Trophoblast cell (in vitro differentiated cells and primary cell): ENCODE measurements around the gene IRF9.

Experiments used
- DNase-seq, 2 donors: peaks; one replicate each; pipeline ENCODE4 v3.0.0-alpha.2; 2016
- H2AFZ ChIP-seq: 2 replicates; pipeline ENCODE4 v1.6.1; 2013; ENCODE audit warnings: low read length, moderate library complexity, mild to moderate bottlenecking; ENCODE audit not compliant: insufficient read depth, poor library complexity
- H2AK5ac ChIP-seq: 2 replicates; pipeline ENCODE4 v1.6.1; 2013; ENCODE audit warnings: mild to moderate bottlenecking, low read length
- H2BK120ac ChIP-seq: 2 replicates; pipeline ENCODE4 v1.6.1; 2013; ENCODE audit warnings: low read length, mild to moderate bottlenecking, moderate library complexity; ENCODE audit not compliant: insufficient read depth, poor library complexity
- H2BK12ac ChIP-seq: 2 replicates; pipeline ENCODE4 v1.6.1; 2013; ENCODE audit warnings: mild to moderate bottlenecking, low read length, moderate library complexity
- H2BK5ac ChIP-seq: 2 replicates; pipeline ENCODE4 v1.6.1; 2013; ENCODE audit warnings: low read length, low read depth, moderate library complexity, mild to moderate bottlenecking; ENCODE audit not compliant: poor library complexity
- H3K14ac ChIP-seq: 2 replicates; pipeline ENCODE4 v1.6.1; 2013; ENCODE audit warnings: mild to moderate bottlenecking, low read length
- H3K18ac ChIP-seq: 2 replicates; pipeline ENCODE4 v1.6.1; 2013; ENCODE audit warnings: mild to moderate bottlenecking, low read length
- H3K23ac ChIP-seq: 2 replicates; pipeline ENCODE4 v1.6.1; 2013; ENCODE audit warnings: low read length
- H3K27ac ChIP-seq: 2 replicates; pipeline ENCODE4 v1.5.1; 2013; ENCODE audit warnings: low read depth, mild to moderate bottlenecking, inconsistent platforms, low read length, moderate library complexity
- H3K27me3 ChIP-seq: 2 replicates; pipeline ENCODE4 v1.6.1; 2013; ENCODE audit warnings: inconsistent platforms, mild to moderate bottlenecking, low read length, moderate library complexity; ENCODE audit not compliant: insufficient read depth
- H3K36me3 ChIP-seq, 2 experiments: 1 replicate in 1 of 2; 2 replicates in 1 of 2; pipeline ENCODE4 v1.6.1; 2013; ENCODE audit warnings: low read length in 2 of 2, mild to moderate bottlenecking in 2 of 2, moderate library complexity in 1 of 2; ENCODE audit not compliant: insufficient read depth in 2 of 2, control insufficient read depth in 1 of 2
- H3K4ac ChIP-seq: 2 replicates; pipeline ENCODE4 v1.6.1; 2013; ENCODE audit warnings: low read depth, mild to moderate bottlenecking, low read length, moderate library complexity
- H3K4me1 ChIP-seq, 2 experiments: 1 replicate in 1 of 2; 2 replicates in 1 of 2; pipeline ENCODE4 v1.6.1; 2013; ENCODE audit warnings: low read length in 2 of 2, mild to moderate bottlenecking in 2 of 2, moderate library complexity in 1 of 2; ENCODE audit not compliant: insufficient read depth in 2 of 2, control insufficient read depth in 1 of 2
- H3K4me2 ChIP-seq: 2 replicates; pipeline ENCODE4 v1.6.1; 2013; ENCODE audit warnings: inconsistent platforms, mild to moderate bottlenecking, low read length, moderate library complexity
- H3K4me3 ChIP-seq: 2 replicates; pipeline ENCODE4 v1.5.1; 2013; ENCODE audit warnings: mild to moderate bottlenecking, low read depth, low read length, inconsistent platforms
- H3K79me1 ChIP-seq: one replicate; pipeline ENCODE4 v1.6.1; 2013; ENCODE audit warnings: low read length
- H3K79me2 ChIP-seq: 2 replicates; pipeline ENCODE4 v1.6.1; 2013; ENCODE audit warnings: low read length, mild to moderate bottlenecking; ENCODE audit not compliant: control insufficient read depth, insufficient read depth, poor library complexity
- H3K9ac ChIP-seq: 2 replicates; pipeline ENCODE4 v1.6.1; 2013; ENCODE audit warnings: mild to moderate bottlenecking, low read length
- H3K9me3 ChIP-seq: 2 replicates; pipeline ENCODE4 v1.6.1; 2013; ENCODE audit warnings: low read depth, mild to moderate bottlenecking, control low read depth, inconsistent platforms, low read length; ENCODE audit not compliant: insufficient read depth
- H4K12ac ChIP-seq: 2 replicates; pipeline ENCODE4 v1.6.1; 2013; ENCODE audit warnings: low read depth, mild to moderate bottlenecking, low read length, moderate library complexity
- H4K8ac ChIP-seq: 2 replicates; pipeline ENCODE4 v1.6.1; 2013; ENCODE audit warnings: low read depth, mild to moderate bottlenecking, low read length, moderate library complexity
- H4K91ac ChIP-seq: one replicate; pipeline ENCODE4 v1.6.1; 2013; ENCODE audit warnings: low read depth, mild to moderate bottlenecking, low read length, moderate library complexity
- WGBS: extraction: QIAGEN DNeasy Blood & Tissue Kit; methylation state at CpG from one replicate; pipeline ENCODE4 v1.1.7; 2013; ENCODE audit warnings: missing lambda C conversion rate; ENCODE audit not compliant: insufficient read length, insufficient coverage; ENCODE audit errors: extremely low coverage; 5-methylcytosine and 5-hydroxymethylcytosine counted together

Gene IRF9

DNA sequence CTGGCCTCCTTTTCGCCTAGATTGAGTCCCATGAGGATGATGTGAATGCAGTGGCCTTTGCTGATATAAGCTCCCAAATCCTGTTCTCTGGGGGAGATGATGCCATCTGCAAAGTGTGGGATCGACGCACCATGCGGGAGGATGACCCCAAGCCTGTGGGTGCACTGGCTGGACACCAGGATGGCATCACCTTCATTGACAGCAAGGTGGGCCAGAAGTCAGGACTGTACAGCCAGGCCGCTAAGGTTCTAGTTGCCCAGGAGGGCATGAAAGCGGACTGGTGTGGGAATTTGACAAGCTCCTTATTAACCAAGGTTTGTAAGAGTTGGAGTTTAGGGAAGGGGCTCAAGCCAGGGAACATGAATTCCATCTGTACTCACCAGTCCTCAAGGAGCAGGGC is 41.4 kb upstream of the IRF9 start:
- Histone ChIP-seq H3K4ac (no peak overlapping the region), H3K9ac (no peak overlapping the region), H3K9me3 (peaks cover 2% of the 10 kb centered on the region), H3K4me2 (no peak overlapping the region), H4K91ac (no peak overlapping the region), H3K18ac (no peak overlapping the region), H2BK12ac (no peak overlapping the region), H2BK120ac (no peak overlapping the region), H3K23ac (no peak overlapping the region), H3K79me1 (peaks cover 1% of the 10 kb centered on the region), H2AFZ (no peak overlapping the region), H4K12ac (no peak overlapping the region), H3K36me3 (peaks cover 35 to 57% of the 10 kb centered on the region in 2 experiments), H3K79me2 (peaks cover 1% of the 10 kb centered on the region), H3K27me3 (no peaks in the 10 kb centered on the region), H3K27ac (no peak overlapping the region), H2BK5ac (no peak overlapping the region), H2AK5ac (no peak overlapping the region), H3K4me1 (peaks cover 3 to 9% of the 10 kb centered on the region in 2 experiments), H4K8ac (no peak overlapping the region), H3K4me3 (peak overlapping the region; percentile 14), H3K14ac (no peak overlapping the region)
- no CpG with 5 or more reads among the region's 6 CpGs for WGBS
- DNase-seq, result no peak

DNA sequence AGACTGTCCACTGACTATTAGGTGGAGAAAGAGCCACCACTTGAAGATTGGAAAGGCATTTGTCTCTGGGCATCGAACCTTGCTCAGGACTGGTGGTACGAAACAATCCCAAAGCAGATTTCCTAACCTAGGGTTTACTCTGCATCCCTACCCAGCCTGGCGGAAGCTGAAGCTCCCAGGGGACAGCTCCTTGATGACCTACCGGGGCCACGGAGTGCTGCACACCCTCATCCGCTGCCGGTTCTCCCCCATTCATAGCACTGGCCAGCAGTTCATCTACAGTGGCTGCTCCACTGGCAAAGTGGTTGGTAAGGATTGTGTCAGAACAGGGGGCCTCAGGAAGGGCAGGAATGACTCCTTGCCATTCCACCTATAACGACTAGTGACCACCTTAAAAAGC is 39.9 kb upstream of the IRF9 start:
- Histone ChIP-seq H2AK5ac (no peak overlapping the region), H4K91ac (no peak overlapping the region), H3K4ac (no peak overlapping the region), H3K27me3 (no peaks in the 10 kb centered on the region), H4K12ac (no peak overlapping the region), H3K4me2 (no peak overlapping the region), H3K14ac (no peak overlapping the region), H2BK120ac (no peak overlapping the region), H3K4me1 (peaks cover 0 to 1% of the 10 kb centered on the region in 2 experiments), H2AFZ (no peak overlapping the region), H3K23ac (no peak overlapping the region), H4K8ac (no peak overlapping the region), H3K4me3 (no peak overlapping the region), H3K79me2 (no peaks in the 10 kb centered on the region), H3K36me3 (peaks cover 35 to 57% of the 10 kb centered on the region in 2 experiments), H3K27ac (no peak overlapping the region), H3K9ac (no peak overlapping the region), H3K18ac (no peak overlapping the region), H3K79me1 (no peaks in the 10 kb centered on the region), H2BK5ac (no peak overlapping the region), H3K9me3 (peaks cover 2% of the 10 kb centered on the region), H2BK12ac (no peak overlapping the region)
- no peak for DNase-seq
- no CpG with 5 or more reads among the region's 8 CpGs for WGBS

DNA sequence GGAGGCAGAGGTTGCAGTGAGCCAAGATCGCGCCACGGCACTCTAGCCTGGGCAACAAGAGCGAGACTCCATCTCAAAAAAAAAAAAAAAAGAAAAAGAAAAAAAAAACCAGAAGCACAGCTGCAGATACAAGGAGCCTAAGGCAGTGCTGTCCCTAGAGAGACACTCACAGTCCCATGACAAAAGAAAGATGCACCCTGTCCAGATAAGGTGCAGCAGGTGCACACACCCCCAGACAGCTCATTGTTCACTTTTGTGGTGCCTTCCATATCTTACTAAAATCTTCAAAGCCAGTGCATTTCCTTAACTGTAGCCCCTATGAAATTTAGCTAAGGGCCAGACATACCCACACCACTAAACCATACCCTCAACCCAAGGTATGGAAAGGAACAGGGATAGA is 38.6 kb upstream of the IRF9 start:
- Histone ChIP-seq H4K8ac (no peak overlapping the region), H3K79me1 (no peaks in the 10 kb centered on the region), H3K23ac (no peak overlapping the region), H3K9ac (no peak overlapping the region), H3K4me1 (no peaks in the 10 kb centered on the region), H2BK120ac (no peak overlapping the region), H3K9me3 (peaks cover 2% of the 10 kb centered on the region), H2AK5ac (no peak overlapping the region), H4K91ac (no peak overlapping the region), H3K18ac (no peak overlapping the region), H3K79me2 (no peaks in the 10 kb centered on the region), H3K14ac (no peak overlapping the region), H3K4me3 (no peak overlapping the region), H3K27ac (no peak overlapping the region), H3K27me3 (no peaks in the 10 kb centered on the region), H2AFZ (no peak overlapping the region), H2BK5ac (no peak overlapping the region), H3K4ac (no peak overlapping the region), H2BK12ac (no peak overlapping the region), H3K4me2 (no peak overlapping the region), H4K12ac (no peak overlapping the region), H3K36me3 (peaks cover 33 to 53% of the 10 kb centered on the region in 2 experiments)
- WGBS, result no CpG with 5 or more reads among the region's 4 CpGs
- DNase-seq, result no peak

DNA sequence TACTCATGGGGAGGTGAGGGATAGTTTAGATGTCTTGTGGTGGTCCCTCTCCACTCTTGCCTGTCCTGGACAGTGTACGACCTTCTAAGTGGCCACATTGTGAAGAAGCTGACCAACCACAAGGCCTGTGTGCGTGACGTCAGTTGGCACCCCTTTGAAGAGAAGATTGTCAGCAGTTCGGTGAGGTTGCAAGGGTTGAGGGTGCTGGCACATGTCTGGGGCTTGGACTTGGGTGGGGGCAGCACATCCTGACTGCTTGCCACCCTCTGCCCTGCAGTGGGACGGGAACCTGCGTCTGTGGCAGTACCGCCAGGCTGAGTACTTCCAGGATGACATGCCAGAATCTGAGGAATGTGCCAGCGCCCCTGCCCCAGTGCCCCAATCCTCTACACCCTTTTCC is 38.2 kb upstream of the IRF9 start:
- Histone ChIP-seq H3K4me2 (no peak overlapping the region), H3K14ac (no peak overlapping the region), H4K12ac (no peak overlapping the region), H4K91ac (no peak overlapping the region), H2BK12ac (no peak overlapping the region), H3K79me1 (no peaks in the 10 kb centered on the region), H2BK120ac (no peak overlapping the region), H3K9me3 (peaks cover 2% of the 10 kb centered on the region), H3K27ac (no peak overlapping the region), H3K4me1 (no peaks in the 10 kb centered on the region), H3K27me3 (no peaks in the 10 kb centered on the region), H3K36me3 (peaks cover 33 to 50% of the 10 kb centered on the region in 2 experiments), H2AK5ac (no peak overlapping the region), H3K9ac (no peak overlapping the region), H3K23ac (no peak overlapping the region), H4K8ac (no peak overlapping the region), H3K18ac (no peak overlapping the region), H2AFZ (no peak overlapping the region), H3K4me3 (no peak overlapping the region), H3K4ac (no peak overlapping the region), H3K79me2 (no peaks in the 10 kb centered on the region), H2BK5ac (no peak overlapping the region)
- WGBS, result no CpG with 5 or more reads among the region's 8 CpGs
- DNase-seq, result no peak
